DMS153 (cell line): ENCODE measurements around the gene TARDBP.
"Not testable (repeated sequence)": the region's sequence is repeated elsewhere in the genome, so short reads cannot be mapped to it uniquely, and the experiment has no call there.

Experiments used
- DNase-seq: peaks from one replicate; lab custom pipeline; 2025; lab: John Stamatoyannopoulos, UW

TARDBP gene

DNA sequence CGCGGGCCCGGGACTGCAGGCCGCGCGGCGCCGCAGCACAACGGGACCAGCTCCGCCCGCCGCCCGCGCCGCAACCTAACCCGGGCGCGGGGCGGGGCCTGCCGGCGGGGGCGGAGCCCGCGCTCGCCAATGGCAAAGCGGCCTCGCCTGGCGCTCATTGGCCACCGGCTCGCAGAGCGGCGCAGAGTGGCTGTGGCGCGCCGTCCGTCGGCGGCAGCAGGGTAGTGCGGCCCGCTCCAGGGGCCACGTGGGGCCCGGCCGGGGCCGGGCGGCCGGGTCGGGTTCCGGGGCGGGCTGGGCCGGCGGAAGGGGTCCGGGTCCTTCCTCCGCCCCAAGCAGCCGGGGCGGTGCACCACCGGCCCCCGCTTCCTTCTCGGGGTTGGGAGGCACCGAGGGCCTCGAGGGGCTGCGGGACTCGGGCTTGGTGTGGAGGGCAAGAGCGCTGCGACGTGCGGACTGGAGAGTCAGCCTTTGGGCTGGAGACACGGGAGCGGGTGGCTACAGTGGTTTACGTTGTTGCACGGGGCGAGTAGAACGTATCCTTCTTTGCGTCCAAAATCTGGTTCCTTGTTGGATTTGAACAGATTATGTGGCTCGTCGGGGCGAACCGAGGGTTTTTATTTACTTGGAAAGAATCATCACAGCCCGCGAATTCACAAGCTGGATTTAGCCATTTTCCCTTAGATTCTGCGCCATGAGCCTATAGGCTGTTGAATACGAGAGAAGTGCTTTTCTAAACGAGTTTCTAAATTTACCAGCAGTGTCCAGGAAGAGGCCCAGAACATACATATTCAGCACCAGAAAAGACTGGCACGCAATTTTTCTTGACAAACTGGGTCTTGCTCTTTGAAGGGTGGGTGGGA, 47.7 kb downstream of the TARDBP start, which contains the start of gene SRM:
SRM (minus strand) TSS at position 51 of the 863 bp plus-strand sequence. CDS start 75 bp downstream, outside the sequence.
- peak; percentile 91 for DNase-seq

DNA sequence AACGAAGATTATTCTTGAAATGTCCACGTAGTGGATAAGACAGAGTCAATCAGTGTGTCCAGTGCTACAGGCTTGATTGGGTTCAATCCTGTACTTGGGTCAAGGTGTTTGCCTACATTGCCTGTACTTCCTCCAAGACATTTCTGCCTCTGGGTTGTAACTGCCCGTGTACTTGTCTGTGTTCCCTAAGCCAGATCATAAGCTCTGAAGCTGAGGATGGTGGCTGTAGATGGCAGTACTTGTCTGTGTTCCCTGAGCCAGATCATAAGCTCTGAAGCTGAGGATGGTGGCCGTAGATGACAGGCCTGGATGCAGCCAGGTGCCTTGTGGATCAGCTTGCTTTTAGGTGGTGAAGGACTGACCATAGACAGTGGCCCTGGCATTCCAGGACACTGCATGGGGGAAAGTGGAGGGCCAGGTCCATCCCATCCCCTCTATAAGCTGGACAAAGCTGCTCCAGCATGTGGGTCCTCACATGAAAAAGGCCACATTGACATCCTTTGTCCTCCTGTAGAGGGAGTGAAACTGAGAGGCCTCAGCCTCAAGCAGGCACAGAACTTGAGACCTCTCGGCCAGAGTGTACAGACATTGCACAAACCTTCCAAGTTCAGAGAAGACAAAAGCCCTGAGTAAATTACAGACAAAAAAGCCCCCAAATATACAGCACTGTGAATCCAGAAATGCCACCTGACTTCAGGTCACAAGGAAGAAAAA, 49.4 kb downstream of the TARDBP start:
- DNase-seq, result no peak

DNA sequence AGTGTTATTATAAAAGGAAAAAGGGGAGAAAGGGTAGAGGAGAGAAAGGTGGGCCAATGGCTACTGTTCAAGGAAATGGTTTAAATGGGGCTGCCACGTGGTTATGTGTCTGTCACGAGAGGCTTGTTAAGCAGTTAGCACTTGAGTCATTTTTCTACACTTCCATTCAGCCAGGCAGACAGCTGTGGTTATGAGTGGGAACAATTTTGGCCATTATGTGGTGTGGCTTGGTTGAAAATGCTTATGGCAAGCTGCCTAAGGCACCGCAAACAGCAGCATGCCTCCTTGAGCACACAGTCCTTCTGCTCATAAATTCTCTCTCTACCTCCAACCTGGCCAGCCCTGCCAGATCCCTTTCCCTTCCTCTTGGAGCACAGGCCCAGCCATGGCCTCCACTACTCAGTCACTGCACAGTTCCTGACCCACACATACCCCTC, 50.5 kb downstream of the TARDBP start:
- DNase-seq, result peak; percentile 18

DNA sequence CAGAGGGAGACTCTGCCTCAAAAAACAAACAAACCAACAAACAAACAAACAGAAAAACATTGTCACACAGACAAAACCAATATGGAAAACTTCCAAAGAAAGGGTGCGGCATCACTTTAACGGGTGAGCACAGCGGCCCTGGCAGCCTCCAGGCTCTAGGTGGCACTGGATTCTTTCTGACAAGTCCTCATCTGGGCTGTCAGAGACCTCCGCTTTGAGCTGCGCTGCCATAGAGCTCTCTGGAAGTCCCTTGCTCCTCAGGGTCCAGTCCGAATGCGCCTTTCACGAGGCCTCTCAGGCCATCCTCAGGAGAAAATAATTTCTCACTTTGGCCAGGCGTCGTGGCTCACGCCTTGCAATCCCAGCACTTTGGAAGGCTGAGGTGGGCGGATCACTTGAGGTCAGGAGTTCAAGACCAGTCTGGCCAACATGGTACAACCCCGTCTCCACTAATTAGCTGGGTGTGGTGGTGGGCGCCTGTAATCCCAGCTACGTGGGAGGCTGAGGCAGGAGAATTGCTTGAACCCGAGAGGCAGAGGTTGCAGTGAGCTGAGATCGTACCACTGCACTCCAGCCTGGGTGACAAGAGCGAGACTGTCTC, 51.6 kb downstream of the TARDBP start:
- not testable (repeated sequence) for DNase-seq

- no peak for DNase-seq
Measured at GRCh38 chr1:11064942-11065341, 52.5 kb downstream of the TARDBP start.

DNA sequence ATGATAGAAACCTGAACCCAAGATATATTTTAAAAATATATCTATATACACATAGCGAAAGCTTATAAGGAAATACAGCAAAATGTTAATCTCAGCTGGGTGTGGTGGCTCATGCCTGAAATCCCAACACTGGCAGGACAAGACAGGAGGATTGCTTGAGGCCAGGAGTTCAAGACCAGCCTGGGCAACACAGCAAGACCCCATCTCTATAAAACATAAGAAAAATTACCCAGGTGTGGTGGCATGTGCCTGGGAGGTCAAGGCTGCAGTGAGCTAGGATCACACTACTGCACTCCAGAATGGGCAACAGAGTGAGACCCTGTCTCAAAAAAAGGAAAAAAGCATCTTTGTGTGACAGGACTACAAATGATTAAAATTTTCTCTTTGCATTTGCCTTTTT, 53.3 kb downstream of the TARDBP start:
- no peak for DNase-seq

- no peak for DNase-seq
Measured at GRCh38 chr1:11067716-11068599, 55.5 kb downstream of the TARDBP start.

- no peak for DNase-seq
Measured at GRCh38 chr1:11068600-11069473, 56.4 kb downstream of the TARDBP start.

- DNase-seq, result no peak
Measured at GRCh38 chr1:11070876-11071275, 58.4 kb downstream of the TARDBP start.

- DNase-seq, result peak; percentile 68
Measured at GRCh38 chr1:11071463-11072215, 59.2 kb downstream of the TARDBP start.

- DNase-seq, result peak; percentile 83
Measured at GRCh38 chr1:11072216-11072917, 59.9 kb downstream of the TARDBP start.

- not testable (repeated sequence) for DNase-seq
Measured at GRCh38 chr1:11073398-11073797, 60.9 kb downstream of the TARDBP start.
